ENCODE measurements around the gene ETV6.
"Not testable (repeated sequence)": the region's sequence is repeated elsewhere in the genome, so short reads cannot be mapped to it uniquely, and the experiment has no call there.

Gene ETV6

DNA sequence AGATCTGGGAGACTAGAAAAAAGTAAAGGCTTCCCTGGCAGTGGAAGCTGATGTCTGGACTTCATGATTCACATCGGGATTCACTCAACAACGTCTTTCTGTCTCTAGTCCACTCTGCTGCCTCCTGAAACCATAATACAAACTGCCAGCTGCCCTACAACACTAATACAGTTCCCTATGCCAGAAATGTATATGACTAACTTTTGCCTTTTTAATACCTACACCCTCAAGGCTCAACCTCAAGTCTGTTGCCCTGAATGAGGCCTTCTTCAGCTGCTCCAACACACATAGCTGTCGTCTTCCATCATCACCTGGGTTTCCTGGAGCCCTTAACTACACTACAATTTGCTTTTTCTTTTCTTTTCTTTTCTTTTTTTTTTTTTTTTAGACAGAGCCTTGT lies 238.6 kb downstream of the ETV6 start:
- no peak for DNase-seq (ENCODE audit: low read depth)

DNA sequence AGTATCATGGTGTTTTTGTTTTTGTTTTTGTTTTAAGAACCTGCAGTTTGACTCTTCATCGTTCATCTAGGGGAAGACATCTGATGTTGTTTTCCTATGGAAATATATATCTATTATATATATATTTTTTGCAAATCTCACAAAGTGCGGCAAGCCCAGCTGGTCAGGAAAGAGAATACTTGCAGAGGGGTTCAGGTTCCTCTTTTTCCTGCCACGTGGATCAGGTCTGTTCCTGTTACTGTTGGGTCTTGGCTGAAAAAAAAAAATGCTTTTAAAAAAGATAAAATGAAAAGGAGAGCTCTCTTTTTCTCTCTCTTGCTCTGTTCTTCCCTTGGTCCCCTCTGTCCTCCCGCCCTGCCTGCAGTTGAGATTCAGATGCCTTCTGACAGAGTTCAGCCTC lies 241.9 kb downstream of the ETV6 start:
- DNase-seq (ENCODE audit: low read depth): no peak

- DNase-seq (ENCODE audit: low read depth): no peak
Observed at GRCh38 chr12:11891754-11892386, 242.4 kb downstream of the ETV6 start.

- DNase-seq (ENCODE audit: low read depth): no peak
Observed at GRCh38 chr12:11893998-11894397, 244.5 kb downstream of the ETV6 start.

GRCh38 chr12:11894890-11895289 lies 245.4 kb downstream of the ETV6 start:
- DNase-seq (ENCODE audit: low read depth): no peak

DNA sequence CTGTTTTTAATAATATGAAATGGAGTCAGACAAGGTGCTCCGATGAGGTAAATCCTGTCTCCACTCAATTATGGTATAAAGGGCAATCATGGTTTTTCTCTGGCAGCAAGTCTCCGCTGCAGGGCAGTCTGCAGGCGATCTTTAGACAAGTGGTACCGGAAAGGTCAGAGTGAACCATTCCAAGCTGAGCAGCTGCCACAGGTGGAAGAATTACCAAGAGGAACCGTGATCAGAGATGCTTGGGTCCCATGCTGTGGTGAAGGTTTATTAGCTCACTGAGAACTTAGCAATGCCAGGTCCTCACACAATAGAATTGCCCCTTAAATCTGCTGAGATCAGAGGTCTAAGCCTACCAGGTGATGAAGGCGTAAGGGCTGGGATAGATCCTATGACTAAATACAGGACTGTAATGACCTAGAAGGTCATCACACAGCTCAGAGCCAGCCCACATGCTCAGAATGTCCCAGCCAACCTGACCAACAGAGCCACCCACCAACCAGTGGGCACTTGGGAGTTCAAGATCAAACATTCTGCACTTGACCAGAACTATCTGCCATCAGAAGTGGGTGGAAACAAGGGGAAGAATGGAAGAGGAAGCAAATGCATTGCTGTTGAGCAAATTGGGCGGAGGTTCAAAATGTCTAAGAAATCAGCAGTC lies 246.1 kb downstream of the ETV6 start:
- DNase-seq (ENCODE audit: low read depth): no peak

GRCh38 chr12:11896417-11896929 lies 247.0 kb downstream of the ETV6 start:
- DNase-seq (ENCODE audit: low read depth): no peak

- DNase-seq (ENCODE audit: low read depth): no peak
Observed at GRCh38 chr12:11897923-11898322, 248.4 kb downstream of the ETV6 start.

GRCh38 chr12:11901701-11902524 lies 252.4 kb downstream of the ETV6 start:
- DNase-seq (ENCODE audit: low read depth): no peak

DNA sequence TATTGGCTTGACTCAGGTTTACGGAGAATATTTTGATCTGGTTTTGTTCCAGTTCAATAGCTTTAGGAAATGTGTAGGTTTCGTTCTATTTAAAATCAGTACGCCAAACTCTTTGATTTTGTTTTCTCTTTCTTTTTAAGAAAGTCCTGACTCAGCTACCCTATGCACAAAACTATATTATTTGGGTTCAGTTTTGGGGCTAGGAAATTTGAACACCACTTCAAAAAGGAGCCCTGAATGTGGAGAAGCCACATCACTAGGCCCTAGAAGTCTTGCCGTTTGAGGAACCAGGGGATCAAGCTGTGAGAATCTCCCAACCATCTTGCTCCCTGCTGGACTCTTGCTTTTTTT lies 253.0 kb downstream of the ETV6 start:
- no peak for DNase-seq (ENCODE audit: low read depth)

- no peak for DNase-seq (ENCODE audit: low read depth)
Observed at GRCh38 chr12:11904124-11904523, 254.7 kb downstream of the ETV6 start.

DNA sequence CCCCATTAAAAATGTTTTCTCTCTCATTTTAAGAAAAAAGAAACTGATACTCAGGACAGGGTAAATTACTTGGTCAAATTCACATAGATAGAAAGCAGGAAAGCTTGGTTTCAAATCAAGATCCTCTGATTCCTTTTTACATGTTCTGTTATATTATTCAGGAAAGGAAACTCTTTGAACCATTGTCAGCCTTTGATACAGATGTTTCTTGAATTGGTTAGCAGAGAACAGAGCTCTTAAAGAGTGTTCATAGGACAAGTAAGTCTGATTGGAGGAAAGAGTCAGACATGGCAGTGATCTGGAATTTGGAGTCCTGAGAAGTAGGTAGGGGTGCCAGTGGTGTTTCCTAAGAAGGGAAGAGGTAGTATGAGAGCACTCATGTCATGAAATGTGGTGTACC lies 256.1 kb downstream of the ETV6 start:
- DNase-seq (ENCODE audit: low read depth): no peak

DNA sequence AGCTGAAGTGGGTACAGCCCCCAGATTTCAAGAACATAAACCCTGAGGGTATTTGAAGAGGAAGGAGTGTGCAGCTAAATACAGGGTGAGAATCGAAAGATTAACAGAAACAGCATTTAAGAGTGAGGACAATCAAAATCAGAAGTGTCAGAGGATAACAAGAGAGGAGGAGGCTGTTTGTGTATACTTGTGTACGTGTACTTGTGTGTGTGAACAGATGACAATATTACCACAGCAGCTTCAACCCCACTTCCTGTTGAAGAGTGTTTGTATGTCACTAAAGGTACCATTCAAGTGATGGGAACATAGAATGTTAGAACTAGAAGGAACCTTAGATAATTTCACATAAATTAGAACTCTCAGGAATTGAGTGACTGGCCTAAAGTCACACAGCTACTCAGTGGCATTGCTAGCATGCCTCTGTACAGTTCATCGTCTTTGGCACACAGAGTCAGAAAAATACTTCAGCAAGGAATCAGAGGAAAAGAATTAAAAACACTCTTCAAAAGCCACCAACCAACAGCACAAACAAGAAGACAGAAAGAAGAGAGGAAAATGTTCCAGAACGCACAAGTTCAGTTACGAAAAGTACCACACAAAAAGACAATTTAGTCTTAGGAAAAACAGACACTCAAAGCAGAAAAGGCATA lies 256.9 kb downstream of the ETV6 start:
- no peak for DNase-seq (ENCODE audit: low read depth)

DNA sequence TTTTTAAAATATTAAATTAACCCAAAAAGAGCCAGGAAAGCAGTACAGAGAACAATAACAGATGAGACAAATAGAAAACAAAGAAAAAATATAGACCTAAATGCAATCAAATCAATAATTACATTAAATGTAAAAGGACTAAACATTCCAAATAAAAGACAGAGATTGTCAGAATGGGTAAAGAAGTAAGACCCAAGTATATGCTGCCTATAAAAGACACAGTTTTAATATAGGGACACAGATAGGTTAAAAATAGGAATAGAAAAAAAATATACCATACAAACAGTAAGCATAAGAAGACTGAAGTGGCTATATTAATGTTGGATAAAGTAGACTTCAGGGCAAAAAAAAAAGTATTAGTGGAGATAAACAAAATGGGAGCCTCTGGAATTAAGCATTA lies 258.2 kb downstream of the ETV6 start:
- DNase-seq (ENCODE audit: low read depth): no peak

DNA sequence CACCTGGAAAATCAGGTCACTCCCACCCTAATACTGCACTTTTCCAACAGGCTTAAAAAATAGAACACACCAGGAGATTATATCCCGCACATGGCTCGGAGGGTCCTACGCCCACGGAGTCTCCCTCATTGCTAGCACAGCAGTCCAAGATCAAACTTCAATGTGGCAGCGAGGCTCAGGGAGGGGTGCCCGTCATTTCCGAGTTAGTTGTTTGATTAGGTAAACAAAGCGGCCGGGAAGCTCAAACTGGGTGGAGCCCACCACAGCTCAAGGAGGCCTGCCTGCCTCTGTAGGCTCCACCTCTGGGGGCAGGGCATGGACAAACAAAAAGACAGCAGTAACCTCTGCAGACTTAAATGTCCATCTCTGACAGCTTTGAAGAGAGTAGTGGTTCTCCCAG lies 259.9 kb downstream of the ETV6 start:
- DNase-seq (ENCODE audit: low read depth): not testable (repeated sequence)

DNA sequence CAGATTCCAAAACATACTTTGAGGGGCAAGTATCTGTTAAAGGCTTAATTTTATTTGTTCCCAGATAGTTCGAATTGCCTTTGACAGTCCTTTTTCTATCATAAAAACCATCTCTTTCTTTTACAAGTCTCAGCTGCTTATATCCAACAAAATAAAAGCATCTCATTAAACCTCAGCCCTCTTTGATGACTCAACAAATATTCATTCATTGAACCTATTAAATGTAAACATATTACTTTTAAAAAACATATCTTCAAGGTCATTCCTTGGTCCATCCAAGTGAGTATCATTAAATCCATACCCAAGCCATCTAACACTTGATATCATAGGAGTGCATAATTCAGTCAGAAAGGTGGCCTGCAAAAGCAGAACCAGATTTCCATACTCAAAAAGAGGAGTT lies 266.6 kb downstream of the ETV6 start:
- DNase-seq (ENCODE audit: low read depth): no peak

- DNase-seq (ENCODE audit: low read depth): no peak
Observed at GRCh38 chr12:11916771-11917170, 267.3 kb downstream of the ETV6 start.

GRCh38 chr12:11917501-11917900 lies 268.0 kb downstream of the ETV6 start:
- no peak for DNase-seq (ENCODE audit: low read depth)

- DNase-seq (ENCODE audit: low read depth): no peak
Observed at GRCh38 chr12:11920231-11920630, 270.8 kb downstream of the ETV6 start.

DNA sequence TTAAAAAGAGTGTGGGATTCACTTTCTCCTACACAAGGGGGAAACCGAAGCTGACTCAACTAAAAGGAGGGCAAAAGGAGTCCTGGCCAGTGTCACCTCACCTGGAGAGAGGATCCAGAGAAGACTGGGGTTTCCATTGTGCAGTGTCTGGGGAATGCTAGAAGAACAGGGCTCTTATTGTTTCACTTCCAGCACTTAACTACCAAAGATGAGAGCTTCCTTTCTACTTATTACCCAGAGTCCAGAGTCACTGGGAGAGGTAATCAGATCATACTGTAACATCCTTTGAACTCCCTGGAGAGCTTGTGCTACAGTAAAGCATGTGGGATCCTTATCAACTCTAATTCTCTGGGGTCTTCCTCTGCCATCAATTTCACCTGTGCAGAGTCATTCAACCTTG lies 272.9 kb downstream of the ETV6 start:
- DNase-seq (ENCODE audit: low read depth): no peak

DNA sequence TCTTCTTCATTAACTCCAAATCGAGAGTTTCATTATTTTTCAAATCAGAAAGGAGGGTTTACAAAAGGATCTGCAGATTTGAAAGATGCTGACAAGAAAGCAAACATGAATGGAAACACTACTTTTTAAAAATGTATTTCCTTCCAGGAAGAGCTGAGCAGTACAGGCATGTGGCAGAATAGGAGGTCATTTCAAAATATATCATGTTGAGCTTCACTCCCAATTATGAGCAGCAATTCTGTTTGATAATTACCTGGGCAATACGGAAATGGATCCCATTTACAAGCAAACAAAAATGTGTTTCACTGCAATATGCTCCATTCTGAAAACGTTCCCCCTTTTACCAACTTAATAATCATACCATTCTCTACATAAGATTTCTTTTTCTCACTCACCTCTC lies 273.6 kb downstream of the ETV6 start:
- no peak for DNase-seq (ENCODE audit: low read depth)

GRCh38 chr12:11927286-11927935 lies 277.9 kb downstream of the ETV6 start:
- DNase-seq (ENCODE audit: low read depth): no peak

Data from HS-5 (cell line).